Breast epithelium (tissue), 4 donors: ENCODE results near the gene KIF21B. TPM values are rescaled to one million over a fixed set of nuclear protein-coding genes. Genes with fewer than 3 reads are reported as not detected.

ENCODE experiments used
- DNase-seq, 2 donors: peaks; one replicate each; pipeline ENCODE4 v3.0.0-alpha.2; 2019; ENCODE audit warnings: low spot score in 2 of 2
- H3K27ac ChIP-seq, 2 donors: fragments of 200-600 bp; sonication (generic) in 1 of 2; one replicate each; pipeline ENCODE4 v1.5.1; 2016 to 2019; ENCODE audit warnings: mild to moderate bottlenecking in 1 of 2
- H3K27me3 ChIP-seq, 2 donors: fragments of 200-600 bp; sonication (generic) in 1 of 2; one replicate each; pipeline versions ENCODE4 v1.5.1 to v1.6.0; 2017 to 2019; ENCODE audit warnings: control low read depth in 1 of 2, mild to moderate bottlenecking in 1 of 2
- H3K36me3 ChIP-seq: fragments of 200-600 bp; one replicate; pipeline ENCODE4 v1.5.1; 2019
- H3K4me1 ChIP-seq, 2 donors: fragments of 200-600 bp; sonication (generic); one replicate each; pipeline ENCODE4 v1.5.1; 2016 to 2019; ENCODE audit warnings: control low read depth in 1 of 2
- H3K4me3 ChIP-seq, 3 donors: fragments of 200-600 bp; sonication (generic); 1 replicate in 2 of 3; 2 replicates in 1 of 3; pipeline ENCODE4 v1.5.1; 2016 to 2019; ENCODE audit warnings: mild to moderate bottlenecking in 3 of 3, moderate library complexity in 2 of 3
- H3K9me3 ChIP-seq, 2 donors: fragments of 200-600 bp; sonication (generic) in 1 of 2; one replicate each; pipeline ENCODE4 v1.5.1; 2016 to 2019; ENCODE audit warnings: control low read depth in 1 of 2
- POLR2A ChIP-seq: fragments of 450-650 bp; IDR thresholded peaks from one replicate; pipeline ENCODE4 v1.6.1; 2016; ENCODE audit warnings: antibody characterized with exemption, mild to moderate bottlenecking, moderate library complexity
- POLR2AphosphoS5 ChIP-seq, 3 donors: sonication (generic); formaldehyde crosslinking; IDR thresholded peaks; one replicate each; pipeline ENCODE4 v1.6.1; 2017; ENCODE audit warnings: antibody characterized with exemption in 3 of 3
- intact Hi-C: fragments of 100-400 bp; cut with DNase I; formaldehyde crosslinking; loops from one replicate; pipeline ENCODE4 v1.15.1; 2023; ENCODE audit warnings: low total_unique reads
- total RNA-seq, 3 donors: library from RNA; depleted of rRNA; stranded (reverse); fragments of >200 nt; gene quantifications; one replicate each; pipeline ENCODE4 v1.1.0, GENCODE V29; 2016
- TF ChIP-seq, protein P1 (sequence below), 3 donors: fragments of 450-650 bp; IDR thresholded peaks; one replicate each; pipeline ENCODE4 v1.5.1; 2016 to 2017; ENCODE audit warnings: antibody characterized with exemption in 3 of 3, mild to moderate bottlenecking in 3 of 3, moderate library complexity in 3 of 3

The KIF21B gene
- total RNA-seq, 3 donors from 2014 or later: 0.96 to 2.6 (median 1.3) TPM

DNA sequence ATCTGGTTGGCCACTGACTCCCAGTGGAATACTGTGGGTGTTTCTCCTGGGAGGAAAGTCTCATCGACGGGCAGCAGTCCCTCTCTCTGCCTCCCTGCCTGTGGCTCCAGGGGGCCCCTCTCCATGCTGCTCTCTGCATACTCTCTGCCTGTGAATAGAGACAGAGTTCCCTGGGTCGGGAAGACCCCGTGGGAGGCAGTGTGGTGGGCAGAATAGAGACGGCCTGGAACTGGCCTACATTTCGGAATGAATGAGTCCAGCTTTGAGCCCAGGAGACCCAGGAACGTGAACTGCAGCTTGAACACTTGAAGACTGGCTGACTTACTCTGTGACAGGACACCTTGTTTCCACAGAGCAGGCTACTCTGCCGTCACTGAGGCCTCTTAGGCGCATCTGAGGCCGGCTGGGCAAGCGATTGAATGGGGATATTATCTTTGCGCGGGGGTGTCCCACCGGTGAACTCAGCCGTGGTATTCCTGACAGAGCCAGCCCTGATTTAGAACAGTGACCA, 64.0 kb downstream of the KIF21B start:
- Histone ChIP-seq H3K4me1 (no peaks in the 10 kb centered on the region), H3K27me3 (no peaks in the 10 kb centered on the region), H3K27ac (no peak overlapping the region), H3K9me3 (no peaks in the 10 kb centered on the region), H3K36me3 (no peaks in the 10 kb centered on the region), H3K4me3 (no peak overlapping the region)
- DNase-seq: no peak
- intact Hi-C loops: no loop called here
- TF ChIP-seq POLR2A (no peak), POLR2AphosphoS5 (IDR thresholded peaks at IDR 0.05) (no peak)
- TF ChIP-seq, protein P1, sequence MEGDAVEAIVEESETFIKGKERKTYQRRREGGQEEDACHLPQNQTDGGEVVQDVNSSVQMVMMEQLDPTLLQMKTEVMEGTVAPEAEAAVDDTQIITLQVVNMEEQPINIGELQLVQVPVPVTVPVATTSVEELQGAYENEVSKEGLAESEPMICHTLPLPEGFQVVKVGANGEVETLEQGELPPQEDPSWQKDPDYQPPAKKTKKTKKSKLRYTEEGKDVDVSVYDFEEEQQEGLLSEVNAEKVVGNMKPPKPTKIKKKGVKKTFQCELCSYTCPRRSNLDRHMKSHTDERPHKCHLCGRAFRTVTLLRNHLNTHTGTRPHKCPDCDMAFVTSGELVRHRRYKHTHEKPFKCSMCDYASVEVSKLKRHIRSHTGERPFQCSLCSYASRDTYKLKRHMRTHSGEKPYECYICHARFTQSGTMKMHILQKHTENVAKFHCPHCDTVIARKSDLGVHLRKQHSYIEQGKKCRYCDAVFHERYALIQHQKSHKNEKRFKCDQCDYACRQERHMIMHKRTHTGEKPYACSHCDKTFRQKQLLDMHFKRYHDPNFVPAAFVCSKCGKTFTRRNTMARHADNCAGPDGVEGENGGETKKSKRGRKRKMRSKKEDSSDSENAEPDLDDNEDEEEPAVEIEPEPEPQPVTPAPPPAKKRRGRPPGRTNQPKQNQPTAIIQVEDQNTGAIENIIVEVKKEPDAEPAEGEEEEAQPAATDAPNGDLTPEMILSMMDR (IDR thresholded peaks at IDR 0.05): no peak

DNA sequence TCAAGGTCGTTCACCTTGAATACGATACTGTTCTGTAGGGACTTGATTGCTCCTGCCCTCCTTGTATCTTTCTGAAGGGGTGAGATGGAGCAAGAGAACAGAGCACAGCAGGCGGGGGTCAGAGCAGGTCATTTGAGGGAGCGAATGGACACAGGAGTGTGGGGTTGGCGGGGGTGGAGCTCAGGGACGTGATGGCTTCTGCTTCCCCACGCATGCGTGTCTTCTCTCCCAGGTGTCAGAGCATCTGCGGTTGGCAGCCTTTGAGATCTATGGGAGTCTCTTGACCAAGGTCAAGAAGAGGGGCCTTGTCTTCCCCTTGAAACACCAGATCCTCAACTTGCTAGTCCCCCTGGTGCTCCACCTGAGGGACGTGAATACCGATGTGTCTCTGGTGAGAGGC, 64.9 kb downstream of the KIF21B start:
- no peaks in the 10 kb centered on the region for H3K9me3 ChIP-seq
- DNase-seq: no peak
- H3K36me3 ChIP-seq: no peaks in the 10 kb centered on the region
- H3K4me3 ChIP-seq: no peak overlapping the region
- H3K27ac ChIP-seq: no peak overlapping the region
- no peaks in the 10 kb centered on the region for H3K27me3 ChIP-seq
- TF ChIP-seq, protein P1 (IDR thresholded peaks at IDR 0.05): no peak
- TF ChIP-seq POLR2AphosphoS5 (IDR thresholded peaks at IDR 0.05) (no peak), POLR2A (no peak)
- no peaks in the 10 kb centered on the region for H3K4me1 ChIP-seq
- intact Hi-C loops: no loop called here

DNA sequence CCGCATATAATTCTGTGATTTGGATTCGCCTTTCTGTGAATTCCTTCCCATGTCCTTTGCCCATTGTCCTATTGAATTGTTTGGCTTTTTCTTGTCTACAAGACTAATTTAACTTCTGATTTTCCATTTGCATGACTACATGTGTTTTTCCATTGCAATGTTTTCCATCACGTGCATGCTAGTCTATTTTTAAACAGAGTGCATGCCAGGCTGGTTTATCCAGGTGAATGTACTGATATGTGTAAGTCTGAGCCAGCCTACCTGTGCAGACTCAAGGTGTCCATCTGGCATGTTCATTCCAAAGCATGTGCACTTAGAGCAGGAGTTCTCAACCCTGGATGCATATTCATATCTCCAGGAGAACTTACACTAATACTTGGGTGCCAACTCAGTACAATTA, 69.1 kb downstream of the KIF21B start:
- Histone ChIP-seq H3K27ac (no peak overlapping the region), H3K4me3 (no peak overlapping the region), H3K27me3 (no peaks in the 10 kb centered on the region), H3K4me1 (no peaks in the 10 kb centered on the region), H3K36me3 (no peaks in the 10 kb centered on the region), H3K9me3 (no peaks in the 10 kb centered on the region)
- no peak for TF ChIP-seq POLR2AphosphoS5 (IDR thresholded peaks at IDR 0.05)
- TF ChIP-seq, protein P1 (IDR thresholded peaks at IDR 0.05): no peak
- no peak for TF ChIP-seq POLR2A
- no peak for DNase-seq
- intact Hi-C loops: no loop called here

DNA sequence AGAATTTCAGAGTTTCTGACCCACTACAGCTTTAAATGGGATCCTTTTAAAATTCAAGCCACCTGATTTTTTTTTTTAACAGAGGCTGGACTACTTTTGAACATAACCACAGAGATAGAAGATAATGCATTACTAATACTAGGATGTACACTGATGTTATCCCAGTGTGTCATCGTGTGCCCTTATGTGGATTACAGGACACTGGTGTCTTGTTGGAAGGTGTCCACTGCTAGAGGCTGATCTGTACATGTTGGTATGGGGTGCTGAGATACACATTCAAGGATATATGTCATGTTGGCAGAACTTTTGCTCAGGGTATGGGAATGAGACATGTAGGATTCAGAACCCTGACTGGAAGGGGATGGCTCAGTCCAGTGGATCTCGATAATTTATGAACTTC, 72.5 kb downstream of the KIF21B start:
- H3K27me3 ChIP-seq: no peaks in the 10 kb centered on the region
- no peak overlapping the region for H3K4me3 ChIP-seq
- no peak for TF ChIP-seq POLR2A
- TF ChIP-seq POLR2AphosphoS5 (IDR thresholded peaks at IDR 0.05): no peak
- TF ChIP-seq, protein P1 (IDR thresholded peaks at IDR 0.05): no peak
- no peak overlapping the region for H3K27ac ChIP-seq
- no peaks in the 10 kb centered on the region for H3K4me1 ChIP-seq
- DNase-seq: no peak
- intact Hi-C loops: no loop called here
- H3K9me3 ChIP-seq: peaks cover 4 to 5% of the 10 kb centered on the region in 2 donors
- no peaks in the 10 kb centered on the region for H3K36me3 ChIP-seq

DNA sequence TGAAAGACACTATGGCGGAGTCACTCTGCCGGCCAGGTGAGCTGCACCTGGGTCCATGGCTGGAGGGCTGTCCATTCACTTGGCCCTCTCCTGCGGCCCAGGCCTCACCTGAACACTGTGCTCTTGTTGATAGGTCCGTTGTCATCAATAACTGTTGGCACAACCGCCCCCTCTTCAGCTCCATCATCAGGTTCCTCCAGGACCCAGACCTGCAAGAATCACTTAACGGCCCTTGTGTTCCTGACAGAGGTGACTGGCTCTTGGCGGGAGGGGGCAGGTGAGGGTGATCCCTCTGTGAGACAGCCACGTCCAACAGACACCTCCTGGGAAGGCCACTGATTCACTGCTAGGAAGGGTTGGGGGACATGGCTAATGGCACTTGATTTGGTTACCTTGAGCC, 73.9 kb downstream of the KIF21B start:
- no peak overlapping the region for H3K27ac ChIP-seq
- no peaks in the 10 kb centered on the region for H3K27me3 ChIP-seq
- DNase-seq: no peak
- H3K36me3 ChIP-seq: no peaks in the 10 kb centered on the region
- no peaks in the 10 kb centered on the region for H3K4me1 ChIP-seq
- no peak overlapping the region for H3K4me3 ChIP-seq
- TF ChIP-seq, protein P1 (IDR thresholded peaks at IDR 0.05): no peak
- TF ChIP-seq POLR2A (no peak), POLR2AphosphoS5 (IDR thresholded peaks at IDR 0.05) (no peak)
- peaks cover 4 to 5% of the 10 kb centered on the region in 2 donors for H3K9me3 ChIP-seq
- intact Hi-C loops: no loop called here
